A673 (cell line): ENCODE data around the gene CRY2.

Experiments
- EZH2 ChIP-seq: fragments of 200-600 bp; sonication (generic); IDR thresholded peaks from 2 replicates; pipeline ENCODE4 v1.6.1; 2017; ENCODE audit warnings: borderline replicate concordance, low read depth, mild to moderate bottlenecking, mixed read lengths, antibody characterized with exemption, low read length; ENCODE audit not compliant: poor library complexity, severe bottlenecking
- TF ChIP-seq, protein P1 (sequence below): fragments of 300-800, 200-600 bp; sonication (generic); conservative IDR thresholded peaks from 2 replicates; pipeline ENCODE4 v1.5.1; 2017; ENCODE audit warnings: low read depth, mild to moderate bottlenecking, antibody characterized with exemption, low read length, moderate library complexity, mixed read lengths

- TF ChIP-seq, protein P1, sequence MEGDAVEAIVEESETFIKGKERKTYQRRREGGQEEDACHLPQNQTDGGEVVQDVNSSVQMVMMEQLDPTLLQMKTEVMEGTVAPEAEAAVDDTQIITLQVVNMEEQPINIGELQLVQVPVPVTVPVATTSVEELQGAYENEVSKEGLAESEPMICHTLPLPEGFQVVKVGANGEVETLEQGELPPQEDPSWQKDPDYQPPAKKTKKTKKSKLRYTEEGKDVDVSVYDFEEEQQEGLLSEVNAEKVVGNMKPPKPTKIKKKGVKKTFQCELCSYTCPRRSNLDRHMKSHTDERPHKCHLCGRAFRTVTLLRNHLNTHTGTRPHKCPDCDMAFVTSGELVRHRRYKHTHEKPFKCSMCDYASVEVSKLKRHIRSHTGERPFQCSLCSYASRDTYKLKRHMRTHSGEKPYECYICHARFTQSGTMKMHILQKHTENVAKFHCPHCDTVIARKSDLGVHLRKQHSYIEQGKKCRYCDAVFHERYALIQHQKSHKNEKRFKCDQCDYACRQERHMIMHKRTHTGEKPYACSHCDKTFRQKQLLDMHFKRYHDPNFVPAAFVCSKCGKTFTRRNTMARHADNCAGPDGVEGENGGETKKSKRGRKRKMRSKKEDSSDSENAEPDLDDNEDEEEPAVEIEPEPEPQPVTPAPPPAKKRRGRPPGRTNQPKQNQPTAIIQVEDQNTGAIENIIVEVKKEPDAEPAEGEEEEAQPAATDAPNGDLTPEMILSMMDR = no peak
- TF ChIP-seq EZH2 = no peak
Observed at GRCh38 chr11:45924927-45925326, 77.7 kb downstream of the CRY2 start.
